Loucy (cell line): ENCODE measurements around the gene CRELD2.

ENCODE experiments used
- H2AFZ ChIP-seq: fragments of 200-600 bp; sonication (generic); 2 replicates; pipeline ENCODE4 v1.6.0; 2016; ENCODE audit warnings: antibody characterized with exemption, mild to moderate bottlenecking, low read length, moderate library complexity
- H3F3A ChIP-seq: fragments of 200-600 bp; 2 replicates; pipeline ENCODE4 v1.6.0; 2016; ENCODE audit warnings: antibody characterized with exemption, low read depth, mild to moderate bottlenecking
- H3K27me3 ChIP-seq: fragments of 200-600 bp; sonication (generic); 2 replicates; pipeline ENCODE4 v1.6.1; 2014; ENCODE audit warnings: low read length, mild to moderate bottlenecking; ENCODE audit not compliant: insufficient read depth, poor library complexity, severe bottlenecking
- H3K36me3 ChIP-seq: fragments of 200-600 bp; sonication (generic); 2 replicates; pipeline ENCODE4 v1.6.1; 2016; ENCODE audit warnings: low read length; ENCODE audit not compliant: insufficient read depth
- H3K4me1 ChIP-seq: fragments of 200-600 bp; sonication (generic); 2 replicates; pipeline ENCODE4 v1.5.1; 2014; ENCODE audit warnings: low read length, mild to moderate bottlenecking; ENCODE audit not compliant: insufficient read depth, poor library complexity, severe bottlenecking
- H3K4me2 ChIP-seq: fragments of 200-600 bp; sonication (generic); 2 replicates; pipeline ENCODE4 v1.6.0; 2014; ENCODE audit warnings: antibody characterized with exemption, low read length, low read depth, mild to moderate bottlenecking; ENCODE audit not compliant: poor library complexity, severe bottlenecking
- H3K4me3 ChIP-seq: fragments of 200-600 bp; sonication (generic); 2 replicates; pipeline ENCODE4 v1.5.1; 2014; ENCODE audit warnings: low read length, mild to moderate bottlenecking, mixed read lengths; ENCODE audit not compliant: poor library complexity, severe bottlenecking
- H3K79me2 ChIP-seq: fragments of 200-600 bp; sonication (generic); 2 replicates; pipeline ENCODE4 v1.6.1; 2014; ENCODE audit warnings: low read length; ENCODE audit not compliant: insufficient read depth
- H3K9ac ChIP-seq: fragments of 200-600 bp; sonication (generic); 2 replicates; pipeline ENCODE4 v1.6.0; 2014; ENCODE audit warnings: mild to moderate bottlenecking, low read depth, low read length, moderate library complexity; ENCODE audit not compliant: poor library complexity, severe bottlenecking
- H3K9me2 ChIP-seq: fragments of 200-600 bp; sonication (generic); replicated peaks from 2 replicates; pipeline ENCODE4 v1.6.1; 2016; ENCODE audit warnings: low read depth, low read length, mixed read lengths
- H3K9me3 ChIP-seq: fragments of 200-600 bp; sonication (generic); 2 replicates; pipeline ENCODE4 v1.6.1; 2014; ENCODE audit warnings: mild to moderate bottlenecking, antibody characterized with exemption, low read length, low read depth; ENCODE audit not compliant: insufficient read depth
- H4K20me1 ChIP-seq: fragments of 200-600 bp; sonication (generic); 2 replicates; pipeline ENCODE4 v1.6.0; 2014; ENCODE audit warnings: antibody characterized with exemption, low read length, mild to moderate bottlenecking; ENCODE audit not compliant: insufficient read depth, poor library complexity, severe bottlenecking
- EZH2phosphoT487 ChIP-seq: fragments of 200-600 bp; IDR thresholded peaks from 2 replicates; pipeline ENCODE4 v1.6.1; 2018; ENCODE audit warnings: antibody characterized with exemption, mild to moderate bottlenecking, moderate library complexity, borderline replicate concordance
- TF ChIP-seq, protein P1 (sequence below): fragments of 200-600 bp; sonication (generic); conservative IDR thresholded peaks from 2 replicates; pipeline ENCODE4 v1.5.1; 2014; ENCODE audit warnings: mild to moderate bottlenecking, antibody characterized with exemption, low read length

CRELD2 gene

DNA sequence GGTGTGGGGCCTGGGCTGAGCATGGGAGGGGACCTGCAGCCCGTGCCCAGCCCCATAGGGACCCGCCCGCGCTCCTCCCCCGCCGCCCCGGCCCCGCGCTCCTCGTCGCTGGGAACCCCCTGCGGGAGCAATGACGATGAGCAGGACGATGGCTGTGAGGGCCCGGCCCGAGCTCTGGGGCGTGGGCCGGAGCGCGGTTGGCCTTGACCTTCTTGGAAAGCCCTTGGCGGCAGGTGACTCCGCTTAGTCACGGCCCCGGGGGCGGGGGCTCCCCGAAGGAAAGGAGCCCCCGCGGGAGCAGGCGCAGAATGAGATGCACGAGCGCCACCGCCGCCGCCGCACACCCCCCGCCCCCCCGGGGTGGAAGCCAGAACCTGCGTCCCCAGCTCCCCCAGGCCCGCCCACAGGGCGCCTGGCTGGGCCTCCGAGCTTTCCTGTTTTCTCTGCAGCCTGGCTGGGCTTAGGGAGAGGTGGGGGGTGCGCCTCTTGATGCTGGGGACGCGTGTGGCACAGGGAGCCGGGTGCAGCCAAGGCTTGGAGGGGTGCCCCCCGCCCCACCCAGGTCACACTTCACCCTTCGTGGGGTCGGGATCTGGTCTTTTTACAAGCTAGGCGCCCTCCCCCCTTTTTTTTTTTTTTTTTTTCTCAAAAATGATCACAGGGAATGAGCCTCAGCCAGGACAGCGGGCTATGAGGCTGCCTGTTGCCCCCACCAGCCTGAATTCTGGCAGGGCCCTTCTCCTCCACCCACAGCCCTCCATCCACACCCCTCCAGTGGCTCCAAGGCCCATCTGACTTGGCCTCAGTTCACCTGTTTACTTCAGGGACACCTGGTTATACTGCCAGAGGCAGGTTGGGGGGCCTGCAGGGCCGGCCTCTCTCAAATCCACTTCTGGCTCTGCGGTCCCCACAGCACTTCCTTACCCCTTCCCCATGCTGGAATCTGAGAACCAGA lies 17.9 kb downstream of the CRELD2 start:
- H3K4me1 ChIP-seq, result peaks cover 44% of the 10 kb centered on the region
- H4K20me1 ChIP-seq, result no peaks in the 10 kb centered on the region
- H3K9ac ChIP-seq, result peak overlapping the region; percentile 82
- H3K4me3 ChIP-seq, result peak overlapping the region; percentile 68
- H3K4me2 ChIP-seq, result peak overlapping the region; percentile 90
- H3K9me2 ChIP-seq, result no peaks in the 10 kb centered on the region
- peaks cover 10% of the 10 kb centered on the region; the same call in 1 of the 2 replicates for H3F3A ChIP-seq
- no peaks in the 10 kb centered on the region for H3K27me3 ChIP-seq
- no peaks in the 10 kb centered on the region for H3K36me3 ChIP-seq
- peak overlapping the region; percentile 43 for H2AFZ ChIP-seq
- no peaks in the 10 kb centered on the region for H3K79me2 ChIP-seq
- H3K9me3 ChIP-seq, result no peaks in the 10 kb centered on the region
- TF ChIP-seq, protein P1, sequence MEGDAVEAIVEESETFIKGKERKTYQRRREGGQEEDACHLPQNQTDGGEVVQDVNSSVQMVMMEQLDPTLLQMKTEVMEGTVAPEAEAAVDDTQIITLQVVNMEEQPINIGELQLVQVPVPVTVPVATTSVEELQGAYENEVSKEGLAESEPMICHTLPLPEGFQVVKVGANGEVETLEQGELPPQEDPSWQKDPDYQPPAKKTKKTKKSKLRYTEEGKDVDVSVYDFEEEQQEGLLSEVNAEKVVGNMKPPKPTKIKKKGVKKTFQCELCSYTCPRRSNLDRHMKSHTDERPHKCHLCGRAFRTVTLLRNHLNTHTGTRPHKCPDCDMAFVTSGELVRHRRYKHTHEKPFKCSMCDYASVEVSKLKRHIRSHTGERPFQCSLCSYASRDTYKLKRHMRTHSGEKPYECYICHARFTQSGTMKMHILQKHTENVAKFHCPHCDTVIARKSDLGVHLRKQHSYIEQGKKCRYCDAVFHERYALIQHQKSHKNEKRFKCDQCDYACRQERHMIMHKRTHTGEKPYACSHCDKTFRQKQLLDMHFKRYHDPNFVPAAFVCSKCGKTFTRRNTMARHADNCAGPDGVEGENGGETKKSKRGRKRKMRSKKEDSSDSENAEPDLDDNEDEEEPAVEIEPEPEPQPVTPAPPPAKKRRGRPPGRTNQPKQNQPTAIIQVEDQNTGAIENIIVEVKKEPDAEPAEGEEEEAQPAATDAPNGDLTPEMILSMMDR, result no peak
- no peak for TF ChIP-seq EZH2phosphoT487

DNA sequence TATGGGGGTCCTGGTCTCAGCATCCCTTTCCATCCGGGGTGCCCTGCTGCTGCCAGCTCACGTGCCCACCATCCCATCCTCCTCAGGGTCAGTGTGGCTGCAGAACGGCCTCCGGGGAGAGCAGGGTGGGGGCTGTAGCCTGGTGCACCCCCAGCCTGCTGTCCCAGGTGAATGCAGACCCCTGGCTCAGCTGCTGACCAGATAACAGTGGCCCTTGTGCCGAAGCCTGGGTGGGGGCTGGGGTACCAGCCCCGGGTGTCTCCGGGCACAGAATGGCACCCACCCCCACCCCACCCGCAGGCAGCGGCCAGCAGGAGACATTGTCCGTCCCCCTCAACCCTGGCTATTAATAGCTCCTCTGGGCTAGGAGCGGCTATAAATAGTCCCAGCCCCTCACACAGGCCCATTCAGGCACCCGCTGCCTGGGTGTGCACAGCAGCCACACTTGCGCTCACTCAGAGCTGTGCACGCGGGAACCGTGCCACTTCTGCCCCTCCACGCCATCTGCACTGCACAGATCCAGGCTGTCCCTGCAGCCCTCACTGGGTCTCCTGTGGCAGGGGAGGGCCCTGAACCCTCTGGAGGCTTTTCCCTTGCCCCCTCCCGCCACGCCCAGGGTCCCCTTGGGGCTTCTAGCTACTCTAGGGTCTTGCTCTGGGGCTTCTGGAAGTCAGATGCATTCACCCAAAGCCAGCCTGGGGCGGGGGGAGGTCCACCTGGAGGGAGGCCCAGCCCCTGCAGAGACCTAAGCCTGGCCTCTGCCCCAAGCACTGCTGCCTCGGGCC lies 18.7 kb downstream of the CRELD2 start:
- Histone ChIP-seq H3K4me1 (peaks cover 37% of the 10 kb centered on the region), H3K9me3 (no peaks in the 10 kb centered on the region), H3K9me2 (no peaks in the 10 kb centered on the region), H2AFZ (no peak overlapping the region), H3K36me3 (no peaks in the 10 kb centered on the region), H3K79me2 (no peaks in the 10 kb centered on the region), H3K4me2 (peak overlapping the region; percentile 90), H3K9ac (peak overlapping the region; percentile 82), H3K27me3 (no peaks in the 10 kb centered on the region), H3F3A (peaks cover 10% of the 10 kb centered on the region; the same call in 1 of the 2 replicates), H4K20me1 (no peaks in the 10 kb centered on the region), H3K4me3 (peak overlapping the region; percentile 68)
- no peak for TF ChIP-seq EZH2phosphoT487
- TF ChIP-seq, protein P1, result no peak

DNA sequence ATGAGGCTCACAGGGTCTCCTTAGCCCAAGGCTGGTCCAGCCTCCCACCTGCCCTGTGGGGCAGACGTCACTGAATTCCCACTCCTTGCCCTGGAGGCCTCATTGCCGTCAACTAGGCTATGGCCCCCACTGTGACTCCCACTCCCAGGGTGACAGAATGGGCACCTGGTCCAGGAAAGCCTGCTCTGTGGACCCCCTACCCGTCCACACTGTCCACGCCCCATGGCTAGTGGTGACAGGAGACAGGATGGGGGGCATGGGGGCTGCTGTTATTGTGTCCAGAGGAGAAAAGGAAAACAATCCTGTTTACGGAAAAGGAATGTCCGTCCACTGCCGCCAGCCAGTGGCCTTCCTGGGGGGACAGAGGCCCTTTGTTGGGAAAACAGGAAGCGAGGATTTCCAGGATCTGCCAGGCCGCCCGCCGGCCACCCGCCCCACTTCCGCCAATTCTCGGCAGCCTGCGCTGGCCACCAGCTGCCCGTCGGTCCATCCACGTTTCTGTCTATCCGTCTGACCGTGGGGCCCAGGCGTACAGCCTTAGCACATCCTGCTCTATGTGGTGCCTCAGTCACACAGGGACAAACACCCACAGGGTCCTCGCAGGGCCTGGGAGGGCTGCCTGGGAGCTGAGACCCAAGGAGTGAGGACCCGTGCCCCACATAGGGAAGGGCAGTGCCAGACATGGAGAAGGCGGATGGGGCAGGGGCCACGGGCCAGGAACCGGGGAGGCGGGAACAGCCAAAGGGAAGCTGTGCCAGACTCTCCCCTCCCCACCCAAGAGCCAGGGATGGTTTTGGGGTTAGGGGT lies 19.5 kb downstream of the CRELD2 start:
- H3K27me3 ChIP-seq, result no peaks in the 10 kb centered on the region
- no peaks in the 10 kb centered on the region for H4K20me1 ChIP-seq
- peaks cover 36% of the 10 kb centered on the region for H3K4me1 ChIP-seq
- no peaks in the 10 kb centered on the region for H3K9me3 ChIP-seq
- H3F3A ChIP-seq, result peaks cover 9% of the 10 kb centered on the region; the same call in 1 of the 2 replicates
- H3K79me2 ChIP-seq, result no peaks in the 10 kb centered on the region
- no peaks in the 10 kb centered on the region for H3K9me2 ChIP-seq
- H3K4me3 ChIP-seq, result no peak overlapping the region
- H3K36me3 ChIP-seq, result no peaks in the 10 kb centered on the region
- H3K9ac ChIP-seq, result peak overlapping the region; percentile 82
- no peak overlapping the region for H2AFZ ChIP-seq
- no peak for TF ChIP-seq EZH2phosphoT487
- TF ChIP-seq, protein P1, result no peak
- H3K4me2 ChIP-seq, result peak overlapping the region; percentile 90
